Endodermal cell (in vitro differentiated cells): ENCODE data around the gene SRRM1. TPM values are rescaled to one million over a fixed set of nuclear protein-coding genes. Genes with fewer than 3 reads are reported as not detected.

Experiments used
- DNase-seq: peaks from one replicate; pipeline ENCODE4 v3.0.0-alpha.2; 2017
- H3K27ac ChIP-seq: 2 replicates; pipeline ENCODE4 v1.5.1; 2013; ENCODE audit warnings: mild to moderate bottlenecking, low read depth, low read length, moderate library complexity
- H3K27me3 ChIP-seq: 2 replicates; pipeline ENCODE4 v1.6.1; 2013; ENCODE audit warnings: mild to moderate bottlenecking, low read length, moderate library complexity; ENCODE audit not compliant: insufficient read depth, control insufficient read depth, poor library complexity, severe bottlenecking
- H3K36me3 ChIP-seq: 2 replicates; pipeline ENCODE4 v1.7.0; 2013; ENCODE audit warnings: mild to moderate bottlenecking, low read length, moderate library complexity; ENCODE audit not compliant: control insufficient read depth, insufficient read depth
- H3K4me1 ChIP-seq: one replicate; pipeline ENCODE4 v1.7.0; 2013; ENCODE audit warnings: low read length; ENCODE audit not compliant: control insufficient read depth, insufficient read depth
- H3K4me3 ChIP-seq: 2 replicates; pipeline ENCODE4 v1.5.1; 2013; ENCODE audit warnings: mild to moderate bottlenecking, low read length, moderate library complexity
- H3K9ac ChIP-seq: 2 replicates; pipeline ENCODE4 v1.6.1; 2013; ENCODE audit warnings: mild to moderate bottlenecking, low read length, moderate library complexity; ENCODE audit not compliant: poor library complexity, severe bottlenecking; ENCODE audit errors: extremely low read depth
- H3K9me3 ChIP-seq: 2 replicates; pipeline ENCODE4 v1.6.1; 2013; ENCODE audit warnings: mild to moderate bottlenecking, low read length, moderate library complexity; ENCODE audit not compliant: control insufficient read depth
- H3K27ac Mint-ChIP-seq: 2 replicates; pipeline ENCODE4 v1.8.0; 2020; ENCODE audit warnings: mixed read lengths
- H3K27me3 Mint-ChIP-seq: 2 replicates; pipeline ENCODE4 v1.8.0; 2021; ENCODE audit warnings: mild to moderate bottlenecking, mixed read lengths; ENCODE audit not compliant: insufficient read depth
- H3K36me3 Mint-ChIP-seq: 2 replicates; pipeline ENCODE4 v1.8.0; 2020; ENCODE audit warnings: low read depth, mixed read lengths
- H3K4me1 Mint-ChIP-seq: 2 replicates; pipeline ENCODE4 v1.8.0; 2020; ENCODE audit warnings: mixed read lengths
- H3K4me3 Mint-ChIP-seq: 2 replicates; pipeline ENCODE4 v1.8.0; 2020; ENCODE audit warnings: mild to moderate bottlenecking, moderate library complexity, mixed read lengths
- H3K9me3 Mint-ChIP-seq: 2 replicates; pipeline ENCODE4 v1.8.0; 2020; ENCODE audit warnings: mild to moderate bottlenecking, mixed read lengths
- CTCF ChIP-seq: fragments of 200-600 bp; sonication (generic); conservative IDR thresholded peaks from 2 replicates; pipeline ENCODE4 v1.5.0; 2021; ENCODE audit warnings: antibody characterized with exemption, mild to moderate bottlenecking
- WGBS, 2 experiments: methylation state at CpG; one replicate each; pipeline versions ENCODE4 v1.1.5 to v1.1.7; 2013; ENCODE audit warnings: missing lambda C conversion rate in 2 of 2, mixed read lengths in 1 of 2; ENCODE audit not compliant: insufficient coverage in 1 of 2, insufficient read length in 1 of 2; 5-methylcytosine and 5-hydroxymethylcytosine counted together
- total RNA-seq, 2 donors: library from RNA; stranded (reverse); fragmentation: NEBNext Ultra II Directional in 1 of 2; extraction: Animal tissue kit (Norgen Biotek cat#: 25700) in 1 of 2; gene quantifications; 2 replicates in 1 of 2; 3 replicates in 1 of 2; pipeline ENCODE4 v1.2.1, GENCODE V29; 2021

Gene SRRM1
- total RNA-seq, 2 donors from 2014 or later = 233 to 293 TPM

- no peak for TF ChIP-seq CTCF
- peak overlapping the region; percentile 77 for H3K27ac Mint-ChIP-seq
- WGBS, 2 experiments = 94% methylated on average over 4 of the region's 4 CpGs; no CpG with 5 or more reads in 1 of the 2 experiments
- H3K36me3 Mint-ChIP-seq = no peaks in the 10 kb centered on the region
- Histone ChIP-seq H3K27me3 (no peaks in the 10 kb centered on the region), H3K4me1 (peaks cover 5% of the 10 kb centered on the region), H3K9ac (no peak overlapping the region), H3K9me3 (no peaks in the 10 kb centered on the region), H3K36me3 (no peaks in the 10 kb centered on the region), H3K4me3 (no peak overlapping the region), H3K27ac (no peak overlapping the region)
- H3K9me3 Mint-ChIP-seq = no peaks in the 10 kb centered on the region
- H3K27me3 Mint-ChIP-seq = no peaks in the 10 kb centered on the region
- peaks cover 18% of the 10 kb centered on the region for H3K4me1 Mint-ChIP-seq
- H3K4me3 Mint-ChIP-seq = no peak overlapping the region
- no peak for DNase-seq
Measured at GRCh38 chr1:24713176-24713575, 70.1 kb downstream of the SRRM1 start.

GRCh38 chr1:24713736-24714135 is 70.6 kb downstream of the SRRM1 start:
- Mint-ChIP-seq H3K9me3 (no peaks in the 10 kb centered on the region), H3K4me3 (no peak overlapping the region), H3K4me1 (peaks cover 18% of the 10 kb centered on the region), H3K27ac (peak overlapping the region; percentile 77), H3K36me3 (no peaks in the 10 kb centered on the region), H3K27me3 (no peaks in the 10 kb centered on the region)
- no peak overlapping the region for H3K27ac ChIP-seq
- peak; percentile 57 for DNase-seq
- H3K9ac ChIP-seq = no peak overlapping the region
- no peaks in the 10 kb centered on the region for H3K27me3 ChIP-seq
- no peak for TF ChIP-seq CTCF
- H3K36me3 ChIP-seq = no peaks in the 10 kb centered on the region
- no peak overlapping the region for H3K4me3 ChIP-seq
- H3K9me3 ChIP-seq = no peaks in the 10 kb centered on the region
- peaks cover 5% of the 10 kb centered on the region for H3K4me1 ChIP-seq
- WGBS, 2 experiments = 62 to 80% methylated on average over 2 to 5 of the region's 5 CpGs

- no peak for TF ChIP-seq CTCF
- H3K36me3 Mint-ChIP-seq = no peaks in the 10 kb centered on the region
- H3K36me3 ChIP-seq = no peaks in the 10 kb centered on the region
- no peak for DNase-seq
- no peak overlapping the region for H3K27ac Mint-ChIP-seq
- no peaks in the 10 kb centered on the region for H3K9me3 ChIP-seq
- no peak overlapping the region for H3K27ac ChIP-seq
- peaks cover 18% of the 10 kb centered on the region for H3K4me1 Mint-ChIP-seq
- WGBS, 2 experiments = 95 to 96% methylated on average over 4 to 8 of the region's 8 CpGs
- no peak overlapping the region for H3K4me3 ChIP-seq
- no peak overlapping the region for H3K9ac ChIP-seq
- H3K9me3 Mint-ChIP-seq = no peaks in the 10 kb centered on the region
- no peaks in the 10 kb centered on the region for H3K27me3 Mint-ChIP-seq
- no peak overlapping the region for H3K4me3 Mint-ChIP-seq
- H3K4me1 ChIP-seq = peaks cover 5% of the 10 kb centered on the region
- H3K27me3 ChIP-seq = no peaks in the 10 kb centered on the region
Measured at GRCh38 chr1:24714859-24715520, 71.9 kb downstream of the SRRM1 start.
